Measurements from ENCODE around the gene RASSF1.

RASSF1 gene

DNA sequence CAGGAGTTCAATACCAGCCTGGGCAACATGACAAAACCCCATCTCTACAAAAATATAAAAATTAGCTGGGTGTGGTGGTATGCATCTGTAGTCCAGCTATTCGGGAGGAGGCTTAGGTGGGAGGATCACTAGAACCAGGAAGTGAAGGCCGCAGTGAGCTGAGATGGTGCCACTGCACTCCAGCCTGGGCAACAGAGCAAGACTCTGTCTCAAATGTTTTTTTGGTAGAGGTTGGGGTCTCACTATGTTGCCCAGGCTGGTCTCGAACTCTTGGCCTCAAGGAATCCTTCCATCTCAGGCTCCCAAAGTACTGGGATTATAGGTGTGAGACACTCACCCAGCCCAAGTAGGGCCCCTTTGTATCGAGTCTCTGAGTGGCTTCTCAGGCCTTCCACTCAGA is 46.5 kb downstream of the RASSF1 start:
- Mint-ChIP-seq H3K9me3 (no peaks in the 10 kb centered on the region), H3K27me3 (ENCODE audit: low read depth) (peaks cover 3% of the 10 kb centered on the region), H3K36me3 (ENCODE audit: low read depth) (no peaks in the 10 kb centered on the region), H3K4me3 (peak overlapping the region in 1 of 3 experiments; percentile 47), H3K27ac (no peak overlapping the region), H3K4me1 (peaks cover 17% of the 10 kb centered on the region)
- no peak for TF ChIP-seq CTCF (IDR thresholded peaks at IDR 0.05; ENCODE audit: unreplicated experiment in 3 of 3)

GRCh38 chr3:50293079-50293801 is 47.4 kb downstream of the RASSF1 start:
- Mint-ChIP-seq H3K4me1 (peaks cover 14% of the 10 kb centered on the region), H3K9me3 (no peaks in the 10 kb centered on the region), H3K36me3 (ENCODE audit: low read depth) (no peaks in the 10 kb centered on the region), H3K4me3 (peak overlapping the region; percentile 83 to 90 (median 88)), H3K27ac (peak overlapping the region; percentile 89 to 97 (median 94)), H3K27me3 (ENCODE audit: low read depth) (peaks cover 3% of the 10 kb centered on the region)
- no peak for TF ChIP-seq CTCF (IDR thresholded peaks at IDR 0.05; ENCODE audit: unreplicated experiment in 3 of 3)

GRCh38 chr3:50292159-50293078 is 48.2 kb downstream of the RASSF1 start, which contains the start of gene IFRD2:
Gene IFRD2, minus strand, starts transcription at chr3:50292429. Its CDS starts 155 bp downstream, at chr3:50292274.
- peaks cover 3% of the 10 kb centered on the region for H3K27me3 Mint-ChIP-seq (ENCODE audit: low read depth)
- H3K4me1 Mint-ChIP-seq, result peaks cover 14% of the 10 kb centered on the region
- no peaks in the 10 kb centered on the region for H3K9me3 Mint-ChIP-seq
- H3K27ac Mint-ChIP-seq, result peak within 1 kb of the TSS; percentile 89 to 97 (median 94)
- TF ChIP-seq CTCF (IDR thresholded peaks at IDR 0.05; ENCODE audit: unreplicated experiment in 3 of 3), result no peak
- no peaks in the 10 kb centered on the region for H3K36me3 Mint-ChIP-seq (ENCODE audit: low read depth)
- peak within 1 kb of the TSS; percentile 83 to 90 (median 89) for H3K4me3 Mint-ChIP-seq

- peaks cover 3% of the 10 kb centered on the region for H3K27me3 Mint-ChIP-seq (ENCODE audit: low read depth)
- H3K4me1 Mint-ChIP-seq, result peaks cover 14% of the 10 kb centered on the region
- no peaks in the 10 kb centered on the region for H3K9me3 Mint-ChIP-seq
- no peak overlapping the region for H3K27ac Mint-ChIP-seq
- H3K4me3 Mint-ChIP-seq, result peak overlapping the region; percentile 64 to 83 (median 78)
- H3K36me3 Mint-ChIP-seq (ENCODE audit: low read depth), result no peaks in the 10 kb centered on the region
- TF ChIP-seq CTCF (IDR thresholded peaks at IDR 0.05; ENCODE audit: unreplicated experiment in 3 of 3), result no peak
These were observed 50.4 kb downstream of the RASSF1 start for GRCh38 chr3:50290161-50290641.

DNA sequence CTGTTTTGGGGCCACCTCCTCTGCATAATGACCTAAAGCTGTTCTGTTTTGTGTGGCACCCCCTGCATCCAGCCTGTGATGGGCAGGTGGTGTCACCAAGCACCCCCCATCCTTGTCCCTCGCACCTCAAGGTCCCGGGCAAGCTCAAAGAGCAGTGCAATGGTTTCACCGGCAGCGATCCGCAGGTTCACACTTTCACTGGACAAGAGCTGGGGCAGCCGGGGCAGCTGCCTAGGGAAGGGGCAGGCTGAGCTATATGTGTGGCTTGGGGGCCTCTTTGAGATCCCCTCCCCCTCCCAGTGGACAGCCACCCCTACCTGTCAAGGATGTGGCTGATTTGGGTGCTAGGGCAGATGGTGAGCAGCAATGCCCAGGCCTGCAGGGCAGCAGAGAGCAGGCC is 51.5 kb downstream of the RASSF1 start:
- Mint-ChIP-seq H3K27ac (no peak overlapping the region), H3K4me1 (peaks cover 14% of the 10 kb centered on the region)

More for the DNA sequence above, 51.5 kb downstream of the RASSF1 start:
- peaks cover 3% of the 10 kb centered on the region for H3K27me3 Mint-ChIP-seq (ENCODE audit: low read depth)
- no peaks in the 10 kb centered on the region for H3K36me3 Mint-ChIP-seq (ENCODE audit: low read depth)
- peak overlapping the region; percentile 64 to 78 (median 65) for H3K4me3 Mint-ChIP-seq
- TF ChIP-seq CTCF (IDR thresholded peaks at IDR 0.05; ENCODE audit: unreplicated experiment in 3 of 3), result no peak
- H3K9me3 Mint-ChIP-seq, result no peaks in the 10 kb centered on the region
